Measurements from ENCODE around the gene PACRGL. TPM values are rescaled to one million over a fixed set of nuclear protein-coding genes. Genes with fewer than 3 reads are reported as not detected.
"Not testable (repeated sequence)": the region's sequence is repeated elsewhere in the genome, so short reads cannot be mapped to it uniquely, and the experiment has no call there.

The PACRGL gene
- total RNA-seq, 4 donors from 2014 or later: 20.5 to 45.8 (median 30.4) TPM

DNA sequence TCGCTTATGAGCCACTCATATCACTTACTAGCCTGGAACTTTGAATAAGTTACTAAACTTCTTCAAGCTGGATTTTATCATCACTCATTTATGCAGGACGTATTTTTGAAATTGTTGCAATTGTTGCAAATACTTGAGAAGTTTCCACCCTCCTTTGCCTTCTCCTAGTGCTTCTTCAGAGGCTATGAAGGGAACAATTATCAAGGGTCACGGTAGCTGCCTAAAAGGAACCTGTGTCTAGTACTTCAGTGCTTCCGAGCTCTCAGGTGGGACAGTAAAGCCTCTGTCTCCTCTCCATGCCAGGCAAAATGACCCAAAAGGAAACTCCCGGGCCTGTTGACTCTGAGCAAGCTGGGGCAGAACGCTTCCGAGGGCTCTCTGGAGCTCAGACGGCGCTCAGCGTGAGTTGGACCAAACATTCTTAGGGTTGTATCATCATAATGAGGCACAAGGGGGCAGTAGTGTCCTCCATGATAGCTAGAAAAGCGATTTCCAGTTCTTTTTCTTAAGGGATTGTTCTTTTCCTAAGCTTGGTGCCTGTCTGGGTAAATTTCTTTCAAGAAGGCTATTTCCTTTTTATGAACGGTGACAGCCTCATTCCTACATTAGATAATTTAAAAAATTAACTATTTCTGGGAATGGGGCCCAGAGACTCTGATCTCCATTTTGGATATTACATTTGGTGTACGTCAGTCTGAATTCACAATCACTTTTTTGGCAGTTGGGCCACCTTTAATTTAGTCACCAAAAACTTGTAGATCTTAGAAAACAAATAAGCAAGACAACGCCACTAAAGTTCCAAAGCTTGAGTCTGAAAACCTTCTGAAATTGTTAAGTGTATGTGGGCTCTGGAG lies 73.1 kb downstream of the PACRGL start:
- H3K4me1 ChIP-seq: peaks cover 3% of the 10 kb centered on the region
- no peaks in the 10 kb centered on the region for H3K36me3 ChIP-seq
- H3K9me3 ChIP-seq: no peaks in the 10 kb centered on the region
- no peak overlapping the region for H3K4me3 ChIP-seq
- no peak overlapping the region for H3K27ac ChIP-seq
- no peak for DNase-seq (ENCODE audit: low spot score in 2 of 2)
- WGBS: 27% methylated on average over 13 of the region's 14 CpGs
- TF ChIP-seq EP300 (IDR thresholded peaks at IDR 0.05): no peak
- TF ChIP-seq, protein P1, sequence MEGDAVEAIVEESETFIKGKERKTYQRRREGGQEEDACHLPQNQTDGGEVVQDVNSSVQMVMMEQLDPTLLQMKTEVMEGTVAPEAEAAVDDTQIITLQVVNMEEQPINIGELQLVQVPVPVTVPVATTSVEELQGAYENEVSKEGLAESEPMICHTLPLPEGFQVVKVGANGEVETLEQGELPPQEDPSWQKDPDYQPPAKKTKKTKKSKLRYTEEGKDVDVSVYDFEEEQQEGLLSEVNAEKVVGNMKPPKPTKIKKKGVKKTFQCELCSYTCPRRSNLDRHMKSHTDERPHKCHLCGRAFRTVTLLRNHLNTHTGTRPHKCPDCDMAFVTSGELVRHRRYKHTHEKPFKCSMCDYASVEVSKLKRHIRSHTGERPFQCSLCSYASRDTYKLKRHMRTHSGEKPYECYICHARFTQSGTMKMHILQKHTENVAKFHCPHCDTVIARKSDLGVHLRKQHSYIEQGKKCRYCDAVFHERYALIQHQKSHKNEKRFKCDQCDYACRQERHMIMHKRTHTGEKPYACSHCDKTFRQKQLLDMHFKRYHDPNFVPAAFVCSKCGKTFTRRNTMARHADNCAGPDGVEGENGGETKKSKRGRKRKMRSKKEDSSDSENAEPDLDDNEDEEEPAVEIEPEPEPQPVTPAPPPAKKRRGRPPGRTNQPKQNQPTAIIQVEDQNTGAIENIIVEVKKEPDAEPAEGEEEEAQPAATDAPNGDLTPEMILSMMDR (IDR thresholded peaks at IDR 0.05): peak in 1 of 2 donors; percentile 42
- TF ChIP-seq POLR2A (IDR thresholded peaks at IDR 0.05): no peak
- TF ChIP-seq POLR2AphosphoS5 (IDR thresholded peaks at IDR 0.05): no peak
- no peaks in the 10 kb centered on the region for H3K27me3 ChIP-seq

GRCh38 chr4:20778896-20779295 lies 78.6 kb downstream of the PACRGL start:
- H3K36me3 ChIP-seq: no peaks in the 10 kb centered on the region
- H3K27me3 ChIP-seq: no peaks in the 10 kb centered on the region
- DNase-seq (ENCODE audit: low spot score in 2 of 2): no peak
- no peak overlapping the region for H3K4me3 ChIP-seq
- H3K4me1 ChIP-seq: no peaks in the 10 kb centered on the region
- no peaks in the 10 kb centered on the region for H3K9me3 ChIP-seq
- no peak overlapping the region for H3K27ac ChIP-seq
- 63% methylated on average over 1 of the region's 1 CpG for WGBS
- TF ChIP-seq, protein P1 (IDR thresholded peaks at IDR 0.05): no peak
- no peak for TF ChIP-seq POLR2AphosphoS5 (IDR thresholded peaks at IDR 0.05)
- TF ChIP-seq EP300 (IDR thresholded peaks at IDR 0.05): no peak
- no peak for TF ChIP-seq POLR2A (IDR thresholded peaks at IDR 0.05)

GRCh38 chr4:20783134-20783533 lies 82.9 kb downstream of the PACRGL start:
- not testable (repeated sequence) for H3K27ac ChIP-seq; DNase-seq (ENCODE audit: low spot score in 2 of 2); H3K4me1 ChIP-seq; H3K4me3 ChIP-seq; H3K36me3 ChIP-seq; H3K9me3 ChIP-seq; H3K27me3 ChIP-seq
- WGBS: 92% methylated on average over 1 of the region's 1 CpG

DNA sequence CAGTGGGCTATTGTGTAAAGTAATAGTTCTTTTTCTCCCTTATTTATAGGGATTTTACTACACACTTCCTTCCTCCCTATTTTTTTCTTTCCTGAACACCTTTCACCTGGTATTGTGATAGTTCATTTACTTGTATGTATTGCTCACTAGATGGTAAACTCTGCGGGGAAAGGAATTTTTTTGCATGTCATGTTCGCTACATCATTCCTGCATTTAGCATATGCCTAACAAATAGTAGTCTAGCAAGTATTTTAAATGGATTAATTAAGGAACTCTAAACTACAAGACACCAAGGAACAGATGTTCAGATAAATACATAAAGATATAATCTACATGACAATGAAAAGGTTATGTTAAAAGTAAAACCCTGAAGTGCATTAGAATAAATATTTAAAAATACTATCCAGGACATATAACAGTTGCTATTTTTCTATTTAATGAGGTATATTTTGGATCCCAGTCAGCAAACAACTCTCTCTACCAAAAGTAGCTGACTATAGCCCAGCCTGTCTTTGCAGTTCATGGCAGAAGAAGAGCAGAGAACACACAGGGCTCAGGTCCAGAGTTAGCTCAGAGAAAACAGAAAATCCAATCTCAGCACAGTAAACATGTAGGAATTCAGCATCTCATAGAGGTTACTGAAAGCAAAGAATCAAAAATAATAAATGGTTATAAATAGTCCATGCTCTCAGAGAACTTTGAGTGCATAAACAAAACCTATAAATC lies 87.8 kb downstream of the PACRGL start:
- H3K27me3 ChIP-seq: no peaks in the 10 kb centered on the region
- H3K4me3 ChIP-seq: no peak overlapping the region
- no peak overlapping the region for H3K27ac ChIP-seq
- DNase-seq (ENCODE audit: low spot score in 2 of 2): no peak
- no peaks in the 10 kb centered on the region for H3K9me3 ChIP-seq
- H3K4me1 ChIP-seq: no peaks in the 10 kb centered on the region
- 76% methylated on average over 2 of the region's 2 CpGs for WGBS
- H3K36me3 ChIP-seq: no peaks in the 10 kb centered on the region
- TF ChIP-seq POLR2A (IDR thresholded peaks at IDR 0.05): no peak
- TF ChIP-seq, protein P1 (IDR thresholded peaks at IDR 0.05): no peak
- TF ChIP-seq POLR2AphosphoS5 (IDR thresholded peaks at IDR 0.05): no peak
- no peak for TF ChIP-seq EP300 (IDR thresholded peaks at IDR 0.05)

Data from suprapubic skin (tissue), 4 donors.